T-helper 1 cell treated with Interleukin-12 subunit alpha and Interleukin-12 subunit beta and Interleukin-4 antibody, amounts not matched to agents 30 μg/mL and 1 μg/mL, for 36 hours (primary cell): ENCODE data around the gene TGFBR3L.
"Not testable (repeated sequence)": the region's sequence is repeated elsewhere in the genome, so short reads cannot be mapped to it uniquely, and the experiment has no call there.

Experiments
- H3K27ac Mint-ChIP-seq: one replicate; pipeline ENCODE4 v1.8.0; 2021; ENCODE audit warnings: mild to moderate bottlenecking, mixed read lengths
- H3K27me3 Mint-ChIP-seq: one replicate; pipeline ENCODE4 v1.8.0; 2021; ENCODE audit warnings: low read depth, mixed read lengths
- H3K36me3 Mint-ChIP-seq: one replicate; pipeline ENCODE4 v1.8.0; 2021; ENCODE audit warnings: low read depth, mixed read lengths
- H3K4me1 Mint-ChIP-seq: one replicate; pipeline ENCODE4 v1.8.0; 2021; ENCODE audit warnings: low read depth, mixed read lengths
- H3K4me3 Mint-ChIP-seq: one replicate; pipeline ENCODE4 v1.8.0; 2021; ENCODE audit warnings: mild to moderate bottlenecking, moderate library complexity, mixed read lengths
- H3K9me3 Mint-ChIP-seq: one replicate; pipeline ENCODE4 v1.8.0; 2021; ENCODE audit warnings: mixed read lengths

Gene TGFBR3L

GRCh38 chr19:7955696-7956095 lies 41.1 kb downstream of the TGFBR3L start:
- no peak overlapping the region for H3K27ac Mint-ChIP-seq
- H3K9me3 Mint-ChIP-seq, result no peaks in the 10 kb centered on the region
- no peaks in the 10 kb centered on the region for H3K27me3 Mint-ChIP-seq
- peaks cover 1% of the 10 kb centered on the region for H3K36me3 Mint-ChIP-seq
- no peak overlapping the region for H3K4me3 Mint-ChIP-seq
- H3K4me1 Mint-ChIP-seq, result no peaks in the 10 kb centered on the region

- peaks cover 9% of the 10 kb centered on the region for H3K36me3 Mint-ChIP-seq
- H3K27me3 Mint-ChIP-seq, result no peaks in the 10 kb centered on the region
Measured at GRCh38 chr19:7959211-7959610, 44.6 kb downstream of the TGFBR3L start.

GRCh38 chr19:7961082-7961481 lies 46.5 kb downstream of the TGFBR3L start:
- not testable (repeated sequence) for H3K27ac Mint-ChIP-seq, H3K4me3 Mint-ChIP-seq, H3K27me3 Mint-ChIP-seq, H3K4me1 Mint-ChIP-seq, H3K9me3 Mint-ChIP-seq
- H3K36me3 Mint-ChIP-seq, result peaks cover 12% of the 10 kb centered on the region

More at GRCh38 chr19:7959211-7959610, 44.6 kb downstream of the TGFBR3L start:
- Mint-ChIP-seq H3K4me3 (no peak overlapping the region), H3K27ac (no peak overlapping the region), H3K4me1 (no peaks in the 10 kb centered on the region), H3K9me3 (no peaks in the 10 kb centered on the region)

- no peak overlapping the region for H3K4me3 Mint-ChIP-seq
- H3K27ac Mint-ChIP-seq, result no peak overlapping the region
- no peaks in the 10 kb centered on the region for H3K9me3 Mint-ChIP-seq
- H3K36me3 Mint-ChIP-seq, result peaks cover 17% of the 10 kb centered on the region
- no peaks in the 10 kb centered on the region for H3K27me3 Mint-ChIP-seq
- H3K4me1 Mint-ChIP-seq, result no peaks in the 10 kb centered on the region
Measured at GRCh38 chr19:7961920-7962626, 47.4 kb downstream of the TGFBR3L start.

- Mint-ChIP-seq H3K27me3 (no peaks in the 10 kb centered on the region), H3K27ac (no peak overlapping the region), H3K9me3 (no peaks in the 10 kb centered on the region), H3K36me3 (peaks cover 19% of the 10 kb centered on the region), H3K4me1 (no peaks in the 10 kb centered on the region), H3K4me3 (no peak overlapping the region)
Measured at GRCh38 chr19:7962644-7963268, 48.1 kb downstream of the TGFBR3L start.

GRCh38 chr19:7963566-7963965 lies 48.9 kb downstream of the TGFBR3L start:
- Mint-ChIP-seq H3K27me3 (no peaks in the 10 kb centered on the region), H3K27ac (no peak overlapping the region), H3K4me1 (no peaks in the 10 kb centered on the region), H3K9me3 (no peaks in the 10 kb centered on the region), H3K36me3 (peaks cover 19% of the 10 kb centered on the region), H3K4me3 (no peak overlapping the region)

GRCh38 chr19:7965259-7965841 lies 50.7 kb downstream of the TGFBR3L start:
- no peaks in the 10 kb centered on the region for H3K27me3 Mint-ChIP-seq
- no peak overlapping the region for H3K27ac Mint-ChIP-seq
- no peaks in the 10 kb centered on the region for H3K4me1 Mint-ChIP-seq
- peaks cover 20% of the 10 kb centered on the region for H3K36me3 Mint-ChIP-seq
- no peak overlapping the region for H3K4me3 Mint-ChIP-seq
- H3K9me3 Mint-ChIP-seq, result no peaks in the 10 kb centered on the region

GRCh38 chr19:7965921-7966665 lies 51.5 kb downstream of the TGFBR3L start:
- no peaks in the 10 kb centered on the region for H3K9me3 Mint-ChIP-seq
- H3K27ac Mint-ChIP-seq, result no peak overlapping the region
- no peak overlapping the region for H3K4me3 Mint-ChIP-seq
- no peaks in the 10 kb centered on the region for H3K27me3 Mint-ChIP-seq
- peaks cover 20% of the 10 kb centered on the region for H3K36me3 Mint-ChIP-seq
- no peaks in the 10 kb centered on the region for H3K4me1 Mint-ChIP-seq

GRCh38 chr19:7968008-7968795 lies 53.6 kb downstream of the TGFBR3L start:
- Mint-ChIP-seq H3K4me1 (no peaks in the 10 kb centered on the region), H3K27me3 (no peaks in the 10 kb centered on the region), H3K4me3 (no peak overlapping the region), H3K9me3 (no peaks in the 10 kb centered on the region), H3K36me3 (peaks cover 15% of the 10 kb centered on the region), H3K27ac (no peak overlapping the region)
